Breast epithelium (tissue), 3 donors: ENCODE measurements around the gene OXA1L.
"Not testable (repeated sequence)": the region's sequence is repeated elsewhere in the genome, so short reads cannot be mapped to it uniquely, and the experiment has no call there.

Source experiments
- POLR2A ChIP-seq: fragments of 450-650 bp; IDR thresholded peaks from one replicate; pipeline ENCODE4 v1.6.1; 2016; ENCODE audit warnings: antibody characterized with exemption, mild to moderate bottlenecking, moderate library complexity
- POLR2AphosphoS5 ChIP-seq, 3 donors: sonication (generic); formaldehyde crosslinking; IDR thresholded peaks; one replicate each; pipeline ENCODE4 v1.6.1; 2017; ENCODE audit warnings: antibody characterized with exemption in 3 of 3
- TF ChIP-seq, protein P1 (sequence below), 3 donors: fragments of 450-650 bp; IDR thresholded peaks; one replicate each; pipeline ENCODE4 v1.5.1; 2016 to 2017; ENCODE audit warnings: antibody characterized with exemption in 3 of 3, mild to moderate bottlenecking in 3 of 3, moderate library complexity in 3 of 3

- TF ChIP-seq POLR2AphosphoS5 (IDR thresholded peaks at IDR 0.05); POLR2A: not testable (repeated sequence)
- TF ChIP-seq, protein P1, sequence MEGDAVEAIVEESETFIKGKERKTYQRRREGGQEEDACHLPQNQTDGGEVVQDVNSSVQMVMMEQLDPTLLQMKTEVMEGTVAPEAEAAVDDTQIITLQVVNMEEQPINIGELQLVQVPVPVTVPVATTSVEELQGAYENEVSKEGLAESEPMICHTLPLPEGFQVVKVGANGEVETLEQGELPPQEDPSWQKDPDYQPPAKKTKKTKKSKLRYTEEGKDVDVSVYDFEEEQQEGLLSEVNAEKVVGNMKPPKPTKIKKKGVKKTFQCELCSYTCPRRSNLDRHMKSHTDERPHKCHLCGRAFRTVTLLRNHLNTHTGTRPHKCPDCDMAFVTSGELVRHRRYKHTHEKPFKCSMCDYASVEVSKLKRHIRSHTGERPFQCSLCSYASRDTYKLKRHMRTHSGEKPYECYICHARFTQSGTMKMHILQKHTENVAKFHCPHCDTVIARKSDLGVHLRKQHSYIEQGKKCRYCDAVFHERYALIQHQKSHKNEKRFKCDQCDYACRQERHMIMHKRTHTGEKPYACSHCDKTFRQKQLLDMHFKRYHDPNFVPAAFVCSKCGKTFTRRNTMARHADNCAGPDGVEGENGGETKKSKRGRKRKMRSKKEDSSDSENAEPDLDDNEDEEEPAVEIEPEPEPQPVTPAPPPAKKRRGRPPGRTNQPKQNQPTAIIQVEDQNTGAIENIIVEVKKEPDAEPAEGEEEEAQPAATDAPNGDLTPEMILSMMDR (IDR thresholded peaks at IDR 0.05), result not testable (repeated sequence)
Observed at GRCh38 chr14:22724847-22725246, 41.6 kb upstream of the OXA1L start.
